HG02798 (cell line): ENCODE data around the gene VTA1.

Source experiments
- ATAC-seq: cut with Tn5 transposase; IDR thresholded peaks from one replicate; pipeline ENCODE4 v1.9.1; 2021; ENCODE audit warnings: mild to moderate bottlenecking; ENCODE audit not compliant: unreplicated experiment, poor library complexity

The VTA1 gene

GRCh38 chr6:142258757-142259156 is 111.7 kb downstream of the VTA1 start:
- no peak for ATAC-seq

GRCh38 chr6:142260748-142261147 is 113.7 kb downstream of the VTA1 start:
- no peak for ATAC-seq

GRCh38 chr6:142262231-142262630 is 115.2 kb downstream of the VTA1 start:
- ATAC-seq, result no peak

GRCh38 chr6:142265476-142265875 is 118.4 kb downstream of the VTA1 start:
- ATAC-seq, result no peak

GRCh38 chr6:142266060-142266459 is 119.0 kb downstream of the VTA1 start:
- no peak for ATAC-seq

GRCh38 chr6:142271476-142271875 is 124.4 kb downstream of the VTA1 start:
- no peak for ATAC-seq
